ENCODE results near the gene YJEFN3. TPM values are rescaled to one million over a fixed set of nuclear protein-coding genes. Genes with fewer than 3 reads are reported as not detected.

Gene YJEFN3
- total and polyA plus RNA-seq, 2 donors from 2014 or later = 3.1 to 3.7 TPM

- FAIRE-seq = no peak
- TF ChIP-seq, protein P1, sequence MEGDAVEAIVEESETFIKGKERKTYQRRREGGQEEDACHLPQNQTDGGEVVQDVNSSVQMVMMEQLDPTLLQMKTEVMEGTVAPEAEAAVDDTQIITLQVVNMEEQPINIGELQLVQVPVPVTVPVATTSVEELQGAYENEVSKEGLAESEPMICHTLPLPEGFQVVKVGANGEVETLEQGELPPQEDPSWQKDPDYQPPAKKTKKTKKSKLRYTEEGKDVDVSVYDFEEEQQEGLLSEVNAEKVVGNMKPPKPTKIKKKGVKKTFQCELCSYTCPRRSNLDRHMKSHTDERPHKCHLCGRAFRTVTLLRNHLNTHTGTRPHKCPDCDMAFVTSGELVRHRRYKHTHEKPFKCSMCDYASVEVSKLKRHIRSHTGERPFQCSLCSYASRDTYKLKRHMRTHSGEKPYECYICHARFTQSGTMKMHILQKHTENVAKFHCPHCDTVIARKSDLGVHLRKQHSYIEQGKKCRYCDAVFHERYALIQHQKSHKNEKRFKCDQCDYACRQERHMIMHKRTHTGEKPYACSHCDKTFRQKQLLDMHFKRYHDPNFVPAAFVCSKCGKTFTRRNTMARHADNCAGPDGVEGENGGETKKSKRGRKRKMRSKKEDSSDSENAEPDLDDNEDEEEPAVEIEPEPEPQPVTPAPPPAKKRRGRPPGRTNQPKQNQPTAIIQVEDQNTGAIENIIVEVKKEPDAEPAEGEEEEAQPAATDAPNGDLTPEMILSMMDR (IDR thresholded peaks at IDR 0.05; ENCODE audit: borderline replicate concordance, extremely low read depth, insufficient read depth) = no peak
- no peak overlapping the region for H3K27ac ChIP-seq (ENCODE audit: low read depth in 2 of 2, low read length in 2 of 2)
- no peak overlapping the region for H3K9ac ChIP-seq (ENCODE audit: low read length in 3 of 3)
- H3K27me3 ChIP-seq (ENCODE audit: control insufficient read depth, insufficient read depth, low read length) = no peaks in the 10 kb centered on the region
- H3K4me1 ChIP-seq (ENCODE audit: control insufficient read depth in 2 of 3, insufficient read depth in 2 of 3, low read depth in 1 of 3, low read length in 3 of 3) = no peaks in the 10 kb centered on the region
- intact Hi-C loops (cut with DNase I) = no loop called here
- H3K9me3 ChIP-seq (ENCODE audit: control insufficient read depth in 2 of 3, insufficient read depth in 1 of 3, low read length in 3 of 3) = no peaks in the 10 kb centered on the region
- no peak overlapping the region for H3K4me3 ChIP-seq (ENCODE audit: low read length in 3 of 3)
- peak in 2 of 5 donors; percentile 45 to 60 for DNase-seq
- H3K36me3 ChIP-seq (ENCODE audit: control insufficient read depth in 2 of 3, insufficient read depth in 3 of 3, low read length in 3 of 3) = no peaks in the 10 kb centered on the region
These were observed 21.2 kb downstream of the YJEFN3 start for GRCh38 chr19:19549804-19550464.

- intact Hi-C loops (cut with DNase I) = no loop called here
- FAIRE-seq (no peak), DNase-seq (no peak)
- H3K4me1 ChIP-seq (ENCODE audit: control insufficient read depth in 2 of 3, insufficient read depth in 2 of 3, low read depth in 1 of 3, low read length in 3 of 3) = no peaks in the 10 kb centered on the region
- no peak overlapping the region for H3K4me3 ChIP-seq (ENCODE audit: low read length in 3 of 3)
- no peaks in the 10 kb centered on the region for H3K9me3 ChIP-seq (ENCODE audit: control insufficient read depth in 2 of 3, insufficient read depth in 1 of 3, low read length in 3 of 3)
- H3K36me3 ChIP-seq (ENCODE audit: control insufficient read depth in 2 of 3, insufficient read depth in 3 of 3, low read length in 3 of 3) = no peaks in the 10 kb centered on the region
- H3K9ac ChIP-seq (ENCODE audit: low read length in 3 of 3) = no peak overlapping the region
- no peak overlapping the region for H3K27ac ChIP-seq (ENCODE audit: low read depth in 2 of 2, low read length in 2 of 2)
- H3K27me3 ChIP-seq (ENCODE audit: control insufficient read depth, insufficient read depth, low read length) = no peaks in the 10 kb centered on the region
- TF ChIP-seq, protein P1 (IDR thresholded peaks at IDR 0.05; ENCODE audit: borderline replicate concordance, extremely low read depth, insufficient read depth) = no peak
These were observed 21.8 kb downstream of the YJEFN3 start for GRCh38 chr19:19550485-19550929.

DNA sequence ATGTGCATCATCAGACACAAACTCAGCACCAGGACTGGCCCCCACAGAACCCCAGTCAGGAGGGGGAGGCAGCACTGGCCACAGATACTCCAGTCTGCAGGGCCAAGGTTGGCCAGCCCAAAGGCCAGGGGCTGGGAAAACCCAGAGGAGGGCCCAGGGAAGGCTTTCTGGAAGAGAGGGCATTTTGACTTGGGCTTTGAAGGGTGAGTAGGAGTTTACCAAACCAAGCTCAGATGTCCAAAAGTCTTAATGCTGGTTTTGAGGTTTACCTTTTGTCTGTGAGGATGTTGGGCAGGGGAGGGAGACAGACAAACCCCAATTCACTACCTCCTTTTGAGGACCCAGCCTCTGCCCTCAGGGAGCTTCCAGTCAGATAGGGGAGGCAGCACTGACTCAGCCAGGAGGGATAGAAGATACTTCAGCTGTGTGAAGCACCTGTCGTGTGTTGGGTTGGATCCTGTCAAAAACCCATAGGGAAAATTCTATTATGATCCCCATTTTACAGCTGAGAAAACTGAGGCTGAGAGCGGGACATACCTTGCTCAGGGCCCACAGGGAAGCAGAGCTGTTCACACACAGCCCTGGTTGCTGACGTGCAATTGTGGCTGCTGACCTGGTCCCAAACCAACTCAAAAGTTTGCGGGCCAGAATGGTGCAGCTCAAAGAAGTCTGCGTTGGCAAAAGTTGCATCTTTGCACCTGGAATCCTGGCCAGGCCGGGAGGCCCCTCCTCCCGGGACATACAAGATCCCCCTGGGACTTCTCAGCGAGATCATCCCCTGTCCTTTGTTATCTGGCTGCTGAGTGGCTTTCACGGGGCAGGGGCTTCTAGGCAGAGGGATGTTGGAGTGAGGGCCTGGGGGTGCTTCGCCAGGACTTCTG lies 22.5 kb downstream of the YJEFN3 start:
- TF ChIP-seq, protein P1 (IDR thresholded peaks at IDR 0.05; ENCODE audit: borderline replicate concordance, extremely low read depth, insufficient read depth) = no peak
- no peak overlapping the region for H3K27ac ChIP-seq (ENCODE audit: low read depth in 2 of 2, low read length in 2 of 2)
- no peak overlapping the region for H3K4me3 ChIP-seq (ENCODE audit: low read length in 3 of 3)
- no peaks in the 10 kb centered on the region for H3K36me3 ChIP-seq (ENCODE audit: control insufficient read depth in 2 of 3, insufficient read depth in 3 of 3, low read length in 3 of 3)
- FAIRE-seq (no peak), DNase-seq (no peak)
- no peaks in the 10 kb centered on the region for H3K4me1 ChIP-seq (ENCODE audit: control insufficient read depth in 2 of 3, insufficient read depth in 2 of 3, low read depth in 1 of 3, low read length in 3 of 3)
- H3K27me3 ChIP-seq (ENCODE audit: control insufficient read depth, insufficient read depth, low read length) = no peaks in the 10 kb centered on the region
- H3K9me3 ChIP-seq (ENCODE audit: control insufficient read depth in 2 of 3, insufficient read depth in 1 of 3, low read length in 3 of 3) = no peaks in the 10 kb centered on the region
- no peak overlapping the region for H3K9ac ChIP-seq (ENCODE audit: low read length in 3 of 3)
- intact Hi-C loops (cut with DNase I) = no loop called here
